Astrocyte (in vitro differentiated cells and primary cell): ENCODE data around the gene XCL2. TPM values are rescaled to one million over a fixed set of nuclear protein-coding genes. Genes with fewer than 3 reads are reported as not detected.

ENCODE experiments used
- DNase-seq: peaks from one replicate; pipeline ENCODE4 v3.0.0-alpha.2; 2010; ENCODE audit warnings: low read depth
- FAIRE-seq: peaks from 2 replicates; lab custom pipeline; 2011; peaks lifted over from hg19 to GRCh38; lab: Jason Lieb, UNC
- H2AFZ ChIP-seq: 2 replicates; pipeline ENCODE4 v1.6.0; 2012; ENCODE audit warnings: low read depth, low read length, inconsistent platforms
- H3K27ac ChIP-seq: 2 replicates; pipeline ENCODE4 v1.5.1; 2011; ENCODE audit warnings: low read depth, low read length, inconsistent platforms
- H3K27me3 ChIP-seq: 2 replicates; pipeline ENCODE4 v1.6.0; 2011; ENCODE audit warnings: low read length, inconsistent platforms; ENCODE audit not compliant: insufficient read depth
- H3K36me3 ChIP-seq: 2 replicates; pipeline ENCODE4 v1.5.1; 2011; ENCODE audit warnings: low read length, inconsistent platforms; ENCODE audit not compliant: insufficient read depth
- H3K4me1 ChIP-seq: 2 replicates; pipeline ENCODE4 v1.5.1; 2011; ENCODE audit warnings: low read length, inconsistent platforms; ENCODE audit not compliant: insufficient read depth
- H3K4me2 ChIP-seq: 2 replicates; pipeline ENCODE4 v1.6.0; 2012; ENCODE audit warnings: low read length, inconsistent platforms
- H3K4me3 ChIP-seq: 2 replicates; pipeline ENCODE4 v1.5.1; 2011; ENCODE audit warnings: low read depth, mild to moderate bottlenecking, low read length, inconsistent platforms; ENCODE audit not compliant: insufficient read depth
- H3K79me2 ChIP-seq: 2 replicates; pipeline ENCODE4 v1.6.0; 2012; ENCODE audit warnings: mild to moderate bottlenecking, low read length, inconsistent platforms; ENCODE audit not compliant: insufficient read depth
- H3K9ac ChIP-seq: 2 replicates; pipeline ENCODE4 v1.6.0; 2012; ENCODE audit warnings: mild to moderate bottlenecking, low read length, inconsistent platforms
- H3K9me3 ChIP-seq: 2 replicates; pipeline ENCODE4 v1.5.1; 2012; ENCODE audit warnings: low read depth, mild to moderate bottlenecking, low read length, inconsistent platforms; ENCODE audit not compliant: insufficient read depth
- H4K20me1 ChIP-seq: 2 replicates; pipeline ENCODE4 v1.6.0; 2012; ENCODE audit warnings: low read length, inconsistent platforms; ENCODE audit not compliant: insufficient read depth
- H3K27ac Mint-ChIP-seq: one replicate; pipeline ENCODE4 v1.8.0; 2021; ENCODE audit warnings: mild to moderate bottlenecking, mixed read lengths; ENCODE audit not compliant: unreplicated experiment
- H3K27me3 Mint-ChIP-seq: one replicate; pipeline ENCODE4 v1.8.0; 2021; ENCODE audit warnings: low read depth, mixed read lengths; ENCODE audit not compliant: unreplicated experiment
- H3K36me3 Mint-ChIP-seq: one replicate; pipeline ENCODE4 v1.8.0; 2021; ENCODE audit warnings: low read depth, mixed read lengths; ENCODE audit not compliant: unreplicated experiment
- H3K4me1 Mint-ChIP-seq: one replicate; pipeline ENCODE4 v1.8.0; 2021; ENCODE audit warnings: low read depth, mixed read lengths; ENCODE audit not compliant: unreplicated experiment
- H3K4me3 Mint-ChIP-seq: one replicate; pipeline ENCODE4 v1.8.0; 2021; ENCODE audit warnings: mild to moderate bottlenecking, moderate library complexity, mixed read lengths; ENCODE audit not compliant: unreplicated experiment
- H3K9me3 Mint-ChIP-seq: one replicate; pipeline ENCODE4 v1.8.0; 2021; ENCODE audit warnings: mild to moderate bottlenecking, mixed read lengths; ENCODE audit not compliant: unreplicated experiment
- EZH2 ChIP-seq: IDR thresholded peaks from 2 replicates; pipeline ENCODE4 v1.6.1; 2012; ENCODE audit warnings: mild to moderate bottlenecking, low read length, inconsistent platforms; ENCODE audit not compliant: insufficient read depth
- total RNA-seq: library from RNA; stranded (reverse); gene quantifications from 2 replicates; pipeline ENCODE4 v1.2.1, GENCODE V29; 2021
- TF ChIP-seq, protein P1 (sequence below): IDR thresholded peaks from 2 replicates; pipeline ENCODE4 v1.5.1; 2011; ENCODE audit warnings: low read depth, mild to moderate bottlenecking, inconsistent platforms, low read length, moderate library complexity; ENCODE audit not compliant: insufficient read depth

The XCL2 gene
- total RNA-seq, 1 donor from 2014 or later: not detected

DNA sequence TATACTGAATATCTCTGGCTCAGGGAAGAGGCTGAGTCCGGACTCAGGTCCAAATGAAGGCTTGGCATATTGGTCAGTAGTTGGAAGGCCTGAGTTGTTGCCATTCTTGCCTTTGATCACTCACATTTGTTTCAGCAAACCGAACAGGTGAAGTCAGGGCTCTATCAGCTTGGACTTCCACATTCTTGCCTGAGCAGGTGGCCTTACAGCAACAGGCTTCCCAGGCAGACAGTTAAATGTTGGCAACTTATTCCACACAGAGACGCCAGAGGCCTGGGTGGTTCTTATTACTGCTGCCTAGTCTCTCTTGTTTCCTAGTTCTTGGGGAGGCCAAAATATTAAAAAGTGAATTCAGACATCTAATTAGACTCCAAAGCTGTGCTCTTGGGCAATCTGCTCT, 36.6 kb downstream of the XCL2 start:
- Mint-ChIP-seq H3K27me3 (peaks cover 15% of the 10 kb centered on the region), H3K4me1 (peaks cover 11% of the 10 kb centered on the region), H3K27ac (no peak overlapping the region), H3K9me3 (no peaks in the 10 kb centered on the region), H3K36me3 (no peaks in the 10 kb centered on the region), H3K4me3 (no peak overlapping the region)
- DNase-seq (no peak), FAIRE-seq (no peak)
- TF ChIP-seq, protein P1, sequence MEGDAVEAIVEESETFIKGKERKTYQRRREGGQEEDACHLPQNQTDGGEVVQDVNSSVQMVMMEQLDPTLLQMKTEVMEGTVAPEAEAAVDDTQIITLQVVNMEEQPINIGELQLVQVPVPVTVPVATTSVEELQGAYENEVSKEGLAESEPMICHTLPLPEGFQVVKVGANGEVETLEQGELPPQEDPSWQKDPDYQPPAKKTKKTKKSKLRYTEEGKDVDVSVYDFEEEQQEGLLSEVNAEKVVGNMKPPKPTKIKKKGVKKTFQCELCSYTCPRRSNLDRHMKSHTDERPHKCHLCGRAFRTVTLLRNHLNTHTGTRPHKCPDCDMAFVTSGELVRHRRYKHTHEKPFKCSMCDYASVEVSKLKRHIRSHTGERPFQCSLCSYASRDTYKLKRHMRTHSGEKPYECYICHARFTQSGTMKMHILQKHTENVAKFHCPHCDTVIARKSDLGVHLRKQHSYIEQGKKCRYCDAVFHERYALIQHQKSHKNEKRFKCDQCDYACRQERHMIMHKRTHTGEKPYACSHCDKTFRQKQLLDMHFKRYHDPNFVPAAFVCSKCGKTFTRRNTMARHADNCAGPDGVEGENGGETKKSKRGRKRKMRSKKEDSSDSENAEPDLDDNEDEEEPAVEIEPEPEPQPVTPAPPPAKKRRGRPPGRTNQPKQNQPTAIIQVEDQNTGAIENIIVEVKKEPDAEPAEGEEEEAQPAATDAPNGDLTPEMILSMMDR: no peak
- no peak for TF ChIP-seq EZH2
- Histone ChIP-seq H3K4me3 (no peak overlapping the region), H3K4me2 (no peak overlapping the region), H3K36me3 (no peaks in the 10 kb centered on the region), H3K27ac (no peak overlapping the region), H3K4me1 (peaks cover 6% of the 10 kb centered on the region), H2AFZ (no peak overlapping the region), H3K79me2 (no peaks in the 10 kb centered on the region), H3K9me3 (no peaks in the 10 kb centered on the region), H4K20me1 (no peaks in the 10 kb centered on the region), H3K9ac (no peak overlapping the region), H3K27me3 (no peaks in the 10 kb centered on the region)

DNA sequence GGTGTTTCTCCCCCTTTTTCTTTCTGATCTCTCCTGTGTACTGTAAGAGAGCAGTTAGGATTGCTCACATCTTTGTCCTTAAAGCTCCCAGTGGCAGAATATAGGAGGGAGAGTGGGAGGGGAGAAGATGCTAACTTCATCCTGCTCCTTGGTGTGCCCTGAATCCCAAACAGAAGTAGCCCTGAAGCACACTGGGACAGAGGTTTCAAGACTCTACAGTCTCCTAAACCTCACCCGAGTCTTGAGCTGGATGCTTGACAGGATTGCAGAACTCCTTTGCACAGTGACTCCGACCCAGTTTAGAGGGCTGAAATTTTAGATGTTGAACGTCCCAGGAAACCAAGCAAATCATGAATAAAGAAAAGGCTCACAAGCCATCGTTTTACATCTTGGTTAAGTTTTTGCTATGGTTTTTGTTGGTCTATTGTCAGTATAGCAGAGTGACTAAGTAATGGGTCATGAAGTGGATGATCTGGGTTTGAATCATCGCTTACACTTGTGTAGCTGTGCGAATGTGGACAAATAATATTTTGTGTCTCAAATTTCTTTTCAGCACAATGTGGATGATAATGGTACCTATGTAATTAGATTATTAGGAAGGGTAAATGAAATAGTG, 37.5 kb downstream of the XCL2 start:
- TF ChIP-seq EZH2: no peak
- peak overlapping the region; percentile 37 for H2AFZ ChIP-seq
- no peaks in the 10 kb centered on the region for H4K20me1 ChIP-seq
- no peaks in the 10 kb centered on the region for H3K9me3 Mint-ChIP-seq
- H3K27ac Mint-ChIP-seq: no peak overlapping the region
- peak overlapping the region; percentile 71 for H3K4me2 ChIP-seq
- H3K9me3 ChIP-seq: no peaks in the 10 kb centered on the region
- FAIRE-seq (no peak), DNase-seq (peak; percentile 74)
- no peaks in the 10 kb centered on the region for H3K36me3 ChIP-seq
- H3K9ac ChIP-seq: peak overlapping the region; percentile 44
- peaks cover 11% of the 10 kb centered on the region for H3K4me1 Mint-ChIP-seq
- peak overlapping the region; percentile 55 for H3K27ac ChIP-seq
- no peaks in the 10 kb centered on the region for H3K36me3 Mint-ChIP-seq
- H3K27me3 ChIP-seq: no peaks in the 10 kb centered on the region
- no peak overlapping the region for H3K4me3 Mint-ChIP-seq
- H3K27me3 Mint-ChIP-seq: peaks cover 12% of the 10 kb centered on the region
- no peak overlapping the region for H3K4me3 ChIP-seq
- H3K79me2 ChIP-seq: no peaks in the 10 kb centered on the region
- peaks cover 6% of the 10 kb centered on the region for H3K4me1 ChIP-seq

DNA sequence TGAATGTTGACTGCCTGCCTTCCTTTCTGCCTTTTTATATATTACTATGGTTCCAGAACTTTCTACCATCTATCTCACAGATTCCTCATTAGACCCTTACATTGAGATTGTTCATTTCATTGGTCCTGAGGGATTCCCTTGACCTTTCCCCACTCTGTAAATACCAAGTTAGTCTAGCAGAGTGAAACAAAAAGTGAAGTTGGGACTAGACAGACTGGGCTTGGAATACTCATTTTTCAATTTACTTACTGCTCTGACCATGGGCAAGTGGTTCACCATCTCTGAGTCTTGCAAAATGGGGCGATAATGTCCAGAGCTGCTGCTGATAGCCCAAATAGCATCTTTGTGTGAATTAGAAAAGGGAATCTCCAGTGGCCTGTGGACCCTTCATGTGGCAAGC, 38.8 kb downstream of the XCL2 start:
- Mint-ChIP-seq H3K9me3 (no peaks in the 10 kb centered on the region), H3K27ac (no peak overlapping the region), H3K36me3 (peaks cover 3% of the 10 kb centered on the region), H3K4me1 (peaks cover 10% of the 10 kb centered on the region), H3K27me3 (peaks cover 6% of the 10 kb centered on the region), H3K4me3 (no peak overlapping the region)
- H4K20me1 ChIP-seq: no peaks in the 10 kb centered on the region
- FAIRE-seq (no peak), DNase-seq (no peak)
- H3K9me3 ChIP-seq: no peaks in the 10 kb centered on the region
- TF ChIP-seq, protein P1: no peak
- TF ChIP-seq EZH2: no peak
- H2AFZ ChIP-seq: no peak overlapping the region
- peaks cover 6% of the 10 kb centered on the region for H3K4me1 ChIP-seq
- no peak overlapping the region for H3K9ac ChIP-seq
- no peak overlapping the region for H3K27ac ChIP-seq
- H3K36me3 ChIP-seq: no peaks in the 10 kb centered on the region
- H3K79me2 ChIP-seq: no peaks in the 10 kb centered on the region
- no peaks in the 10 kb centered on the region for H3K27me3 ChIP-seq
- H3K4me3 ChIP-seq: no peak overlapping the region
- H3K4me2 ChIP-seq: no peak overlapping the region
